Measurements from ENCODE around the gene ARL4D. TPM values are rescaled to one million over a fixed set of nuclear protein-coding genes. Genes with fewer than 3 reads are reported as not detected.
"Not testable (repeated sequence)": the region's sequence is repeated elsewhere in the genome, so short reads cannot be mapped to it uniquely, and the experiment has no call there.

Gene ARL4D
- total RNA-seq, 1 donor from 2014 or later, result 35.6 TPM

- Histone ChIP-seq H3K27me3 (no peaks in the 10 kb centered on the region), H3K4me1 (peaks cover 14% of the 10 kb centered on the region), H3K9me3 (no peaks in the 10 kb centered on the region), H3K27ac (peak overlapping the region; percentile 68), H3K36me3 (no peaks in the 10 kb centered on the region), H3K4me3 (peak overlapping the region in 1 of 2 donors; percentile 14)
- TF ChIP-seq POLR2AphosphoS5 (IDR thresholded peaks at IDR 0.05; ENCODE audit: insufficient read depth in 1 of 2, low read depth in 1 of 2) (peak in 1 of 2 donors; percentile 86), POLR2A (IDR thresholded peaks at IDR 0.05) (no peak), CTCF (IDR thresholded peaks at IDR 0.05) (peak; percentile 88 to 98 (median 97))
- intact Hi-C loops (cut with DNase I), result loop anchor here (2.0 kb wide), 1 partner anchor 89 kb away; the partner anchor contains the start of gene DHX8
- no peak for DNase-seq (ENCODE audit: extremely low spot score in 2 of 2)
Measured at GRCh38 chr17:43393944-43394482, 4.8 kb upstream of the ARL4D start.

GRCh38 chr17:43394696-43395095 is 4.1 kb upstream of the ARL4D start:
- intact Hi-C loops (cut with DNase I), result loop anchor here (2.0 kb wide), 1 partner anchor 88 kb away; the partner anchor contains the start of gene DHX8
- not testable (repeated sequence) for DNase-seq (ENCODE audit: extremely low spot score in 2 of 2); H3K27me3 ChIP-seq; H3K9me3 ChIP-seq; H3K36me3 ChIP-seq; H3K4me3 ChIP-seq
- Histone ChIP-seq H3K4me1 (peaks cover 13% of the 10 kb centered on the region), H3K27ac (peak overlapping the region; percentile 68)

GRCh38 chr17:43395165-43395564 is 3.6 kb upstream of the ARL4D start:
- Histone ChIP-seq H3K36me3 (no peaks in the 10 kb centered on the region), H3K27me3 (no peaks in the 10 kb centered on the region), H3K4me3 (no peak overlapping the region), H3K4me1 (peaks cover 14% of the 10 kb centered on the region), H3K27ac (no peak overlapping the region), H3K9me3 (no peaks in the 10 kb centered on the region)
- TF ChIP-seq CTCF (IDR thresholded peaks at IDR 0.05), result no peak
- no peak for TF ChIP-seq POLR2A (IDR thresholded peaks at IDR 0.05)
- TF ChIP-seq POLR2AphosphoS5 (IDR thresholded peaks at IDR 0.05; ENCODE audit: insufficient read depth in 1 of 2, low read depth in 1 of 2), result no peak
- intact Hi-C loops (cut with DNase I), result loop anchor here (2.0 kb wide), 1 partner anchor 88 kb away; the partner anchor contains the start of gene DHX8
- DNase-seq (ENCODE audit: extremely low spot score in 2 of 2), result no peak

- H3K9me3 ChIP-seq, result no peaks in the 10 kb centered on the region
- H3K27ac ChIP-seq, result no peak overlapping the region
- no peak for DNase-seq (ENCODE audit: extremely low spot score in 2 of 2)
- peaks cover 28% of the 10 kb centered on the region for H3K4me1 ChIP-seq
- H3K4me3 ChIP-seq, result no peak overlapping the region
- intact Hi-C loops (cut with DNase I), result no loop called here
- H3K27me3 ChIP-seq, result no peaks in the 10 kb centered on the region
- no peaks in the 10 kb centered on the region for H3K36me3 ChIP-seq
- TF ChIP-seq POLR2A (IDR thresholded peaks at IDR 0.05), result no peak
- TF ChIP-seq POLR2AphosphoS5 (IDR thresholded peaks at IDR 0.05; ENCODE audit: insufficient read depth in 1 of 2, low read depth in 1 of 2), result no peak
- no peak for TF ChIP-seq CTCF (IDR thresholded peaks at IDR 0.05)
Measured at GRCh38 chr17:43396491-43397060, 2.2 kb upstream of the ARL4D start.

GRCh38 chr17:43399839-43400328 is 1.1 kb downstream of the ARL4D start:
- H3K9me3 ChIP-seq, result no peaks in the 10 kb centered on the region
- intact Hi-C loops (cut with DNase I), result loop anchor here (10.0 kb wide), 1 partner anchor 65 kb away; no protein-coding TSS in a partner anchor
- H3K4me1 ChIP-seq, result peaks cover 41% of the 10 kb centered on the region
- no peak for DNase-seq (ENCODE audit: extremely low spot score in 2 of 2)
- peak overlapping the region; percentile 85 to 96 for H3K4me3 ChIP-seq
- H3K36me3 ChIP-seq, result no peaks in the 10 kb centered on the region
- H3K27ac ChIP-seq, result peak overlapping the region; percentile 96
- H3K27me3 ChIP-seq, result no peaks in the 10 kb centered on the region
- TF ChIP-seq POLR2A (IDR thresholded peaks at IDR 0.05) (no peak), CTCF (IDR thresholded peaks at IDR 0.05) (no peak), POLR2AphosphoS5 (IDR thresholded peaks at IDR 0.05; ENCODE audit: insufficient read depth in 1 of 2, low read depth in 1 of 2) (no peak)
